Renal pelvis (tissue), 4 donors: Measurements from ENCODE around the gene CLDN3. TPM values are rescaled to one million over a fixed set of nuclear protein-coding genes. Genes with fewer than 3 reads are reported as not detected.
A peak's percentile ranks its signal among the peaks of the same experiment; 100 is the strongest.

Source experiments
- DNase-seq: peaks from one replicate; pipeline ENCODE4 v3.0.0-alpha.2; 2013
- polyA plus RNA-seq, 3 donors: library from polyadenylated mRNA; unstranded; fragments of 120-200 nt; gene quantifications; one replicate each; pipeline ENCODE4 v1.2.1, GENCODE V29; 2013; ENCODE audit not compliant: insufficient read length in 3 of 3

The CLDN3 gene
- polyA plus RNA-seq, 3 donors: 67.0 to 69.6 (median 69.2) TPM

DNA sequence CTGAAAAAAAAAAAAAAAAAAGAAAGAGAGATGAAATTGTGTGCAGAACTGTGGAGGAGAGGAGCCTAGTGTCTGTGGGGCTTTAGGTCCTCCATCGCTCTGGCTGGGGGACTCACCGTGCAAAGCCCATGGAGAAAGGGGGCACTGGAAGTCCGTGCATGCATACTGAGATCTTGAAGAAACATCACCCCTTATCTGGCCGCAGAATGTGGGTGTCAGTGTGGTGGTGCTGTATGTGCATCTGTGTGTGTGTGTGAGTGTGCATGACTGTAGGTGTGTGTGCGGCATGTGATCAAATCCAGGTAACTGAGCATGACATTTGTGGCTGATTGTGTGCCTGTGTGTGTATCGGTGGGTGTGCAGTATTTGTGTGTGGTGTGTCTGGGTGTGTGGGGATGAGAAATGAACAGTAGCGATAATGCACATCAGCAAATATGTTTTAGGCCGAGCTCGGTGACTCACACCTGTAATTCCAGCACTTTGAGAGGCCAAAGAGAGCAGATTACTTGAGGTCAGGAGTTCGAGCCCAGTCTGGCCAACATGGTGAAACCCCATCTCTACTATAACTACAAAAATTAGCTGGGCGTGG lies 8.8 kb upstream of the CLDN3 start:
- DNase-seq: no peak

DNA sequence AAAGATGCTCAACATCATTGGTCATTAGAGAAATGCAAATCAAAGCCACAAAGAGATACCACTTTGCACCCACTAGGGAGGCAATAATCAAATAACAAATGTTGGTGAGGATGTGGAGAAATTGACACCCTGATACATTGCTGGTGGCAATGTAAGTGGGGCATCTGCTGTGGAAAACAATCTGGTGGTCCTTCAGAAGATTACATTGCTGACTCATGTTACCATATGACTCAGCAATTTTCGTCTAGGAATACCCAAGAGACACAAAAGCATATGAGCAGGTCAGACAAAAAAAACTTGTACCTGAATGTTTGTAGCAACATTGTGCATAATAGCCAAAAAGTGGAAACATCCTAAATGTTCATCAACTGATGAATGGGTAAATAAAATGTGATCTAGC lies 4.9 kb upstream of the CLDN3 start:
- no peak for DNase-seq

DNA sequence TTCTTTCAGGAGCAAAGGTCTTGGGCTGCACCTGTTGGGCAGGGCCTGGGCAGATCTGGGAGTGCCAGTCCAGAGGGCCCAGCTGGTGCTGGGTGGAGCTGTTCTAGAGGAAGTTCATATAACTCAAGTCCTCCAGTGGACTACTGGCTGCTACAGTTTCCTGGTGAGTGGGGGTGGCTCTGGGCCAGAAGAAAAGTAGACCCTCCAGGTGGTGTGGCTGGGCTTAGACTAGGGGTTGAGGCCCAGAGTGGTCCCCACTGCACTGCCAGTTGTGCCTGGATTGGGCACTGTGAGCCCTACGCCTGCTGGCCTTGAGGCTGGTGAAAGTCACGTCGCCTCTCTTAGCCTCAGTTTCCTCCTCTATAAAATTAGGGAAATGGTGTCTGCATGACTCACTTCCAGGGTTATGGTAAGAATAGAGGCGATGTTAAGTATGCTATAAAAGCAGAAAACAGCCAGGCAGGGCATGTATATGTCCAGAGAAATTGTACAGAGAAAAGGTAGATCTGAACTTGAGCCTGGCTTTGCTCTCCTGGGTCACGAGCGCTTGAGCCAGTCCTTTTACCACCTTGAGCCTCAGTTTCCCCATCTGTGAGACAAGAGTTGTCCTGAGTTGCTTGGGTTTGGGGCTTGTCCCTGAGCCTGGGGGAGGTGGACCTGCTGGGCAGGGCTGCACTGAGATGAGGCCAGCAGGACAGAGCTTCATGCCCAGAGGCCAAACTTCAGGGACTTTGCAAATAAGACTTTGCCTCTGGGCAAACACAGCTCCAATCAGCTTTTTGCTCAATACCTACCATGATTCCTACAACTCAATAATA lies 3.8 kb upstream of the CLDN3 start:
- no peak for DNase-seq

DNA sequence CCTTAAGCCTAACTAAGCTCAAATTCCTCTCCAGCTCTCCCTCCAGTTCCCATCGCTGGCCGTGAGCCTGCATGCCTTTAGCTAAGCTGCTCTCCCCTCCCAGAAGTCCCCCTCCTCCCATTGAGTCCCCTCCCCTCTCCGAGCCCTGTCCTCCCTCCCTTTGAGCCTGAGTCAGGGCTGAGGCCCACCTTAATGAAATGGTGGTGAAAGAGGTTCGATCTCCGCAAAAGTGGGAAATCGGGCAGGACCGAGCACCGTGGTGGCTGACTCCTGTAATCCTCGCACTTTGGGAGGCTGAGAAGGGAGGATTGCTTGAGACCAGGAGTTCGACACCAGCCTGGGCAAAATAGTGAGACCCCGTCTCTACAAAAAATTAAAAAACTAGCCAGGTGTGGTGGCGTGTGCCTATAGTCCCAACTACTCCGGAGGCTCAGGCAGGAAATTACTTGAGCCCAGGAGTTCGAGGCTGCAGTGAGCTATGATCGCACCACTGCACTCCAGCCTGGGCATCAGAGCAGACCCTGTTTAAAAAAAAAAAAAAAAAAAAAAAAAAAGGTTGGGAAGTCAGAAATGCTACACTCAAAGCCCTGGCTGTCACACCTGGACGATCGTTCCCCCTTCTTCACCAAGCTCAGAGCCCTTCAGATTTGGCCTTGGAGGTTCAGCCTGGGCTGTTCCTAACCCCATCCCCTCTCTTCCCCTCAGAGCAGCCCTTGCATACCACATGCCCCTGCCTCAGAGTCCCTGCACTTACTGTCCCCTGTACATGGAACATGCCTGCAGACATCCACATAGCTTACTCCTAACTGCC lies 995 bp upstream of the CLDN3 start:
- no peak for DNase-seq

DNA sequence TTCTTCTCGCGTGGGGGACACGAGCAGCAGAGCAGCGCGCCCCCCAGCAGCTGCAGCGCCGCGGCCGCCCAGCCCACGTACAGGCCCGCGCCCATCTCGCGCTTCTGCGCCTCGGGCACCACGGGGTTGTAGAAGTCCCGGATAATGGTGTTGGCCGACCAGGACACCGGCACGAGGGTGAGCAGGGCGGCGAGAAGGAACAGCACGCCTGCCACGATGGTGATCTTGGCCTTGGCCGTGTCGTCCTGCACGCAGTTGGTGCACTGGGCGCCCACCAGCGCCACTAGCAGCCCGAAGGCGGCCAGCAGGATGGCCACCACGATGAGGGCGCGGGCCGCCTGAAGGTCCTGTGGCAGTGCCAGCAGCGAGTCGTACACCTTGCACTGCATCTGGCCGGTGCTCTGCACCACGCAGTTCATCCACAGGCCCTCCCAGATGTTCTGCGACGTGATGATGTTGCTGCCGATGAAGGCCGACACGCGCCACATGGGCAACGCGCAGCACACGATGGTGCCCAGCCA lies 529 bp downstream of the CLDN3 start:
- DNase-seq: no peak

DNA sequence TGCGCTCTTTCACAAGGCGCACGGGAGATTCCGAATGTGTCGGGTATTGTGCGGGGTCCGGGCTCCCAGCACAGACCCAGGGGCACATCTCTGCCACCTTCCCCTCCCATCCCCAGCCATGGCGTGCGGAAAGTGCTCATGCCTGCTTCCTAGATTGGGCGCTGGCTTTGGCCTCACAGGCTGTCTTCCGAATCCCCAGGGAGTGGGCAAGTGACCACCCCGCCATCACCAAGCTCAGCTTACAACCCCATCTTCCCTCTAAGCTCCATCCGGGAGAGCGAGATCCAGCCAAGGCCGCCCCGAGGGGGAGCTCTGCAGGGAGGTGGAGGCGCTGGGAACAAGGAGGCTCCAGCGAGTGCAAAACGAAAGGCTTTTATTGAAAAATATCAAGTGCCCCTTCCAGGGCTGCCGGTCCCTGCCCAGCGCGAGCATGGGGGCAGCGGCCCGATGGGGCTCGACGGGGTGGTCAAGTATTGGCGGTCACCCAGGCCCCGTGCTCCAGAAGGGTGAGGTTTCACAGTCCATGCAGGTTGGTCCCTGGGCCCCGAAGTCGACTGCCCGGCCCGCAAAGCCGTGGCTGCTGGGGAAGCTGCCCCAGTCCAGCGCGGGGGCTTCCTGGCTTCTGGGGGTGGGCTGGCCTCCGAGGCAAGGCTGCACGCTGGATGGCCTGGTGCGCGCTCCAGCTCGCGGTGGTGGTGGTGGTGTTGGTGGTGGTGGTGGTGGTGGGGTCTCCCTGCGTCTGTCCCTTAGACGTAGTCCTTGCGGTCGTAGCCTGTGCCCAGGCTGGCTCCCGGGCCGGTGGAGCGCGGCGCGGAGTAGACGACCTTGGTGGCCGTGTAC lies 1.2 kb downstream of the CLDN3 start:
- no peak for DNase-seq

DNA sequence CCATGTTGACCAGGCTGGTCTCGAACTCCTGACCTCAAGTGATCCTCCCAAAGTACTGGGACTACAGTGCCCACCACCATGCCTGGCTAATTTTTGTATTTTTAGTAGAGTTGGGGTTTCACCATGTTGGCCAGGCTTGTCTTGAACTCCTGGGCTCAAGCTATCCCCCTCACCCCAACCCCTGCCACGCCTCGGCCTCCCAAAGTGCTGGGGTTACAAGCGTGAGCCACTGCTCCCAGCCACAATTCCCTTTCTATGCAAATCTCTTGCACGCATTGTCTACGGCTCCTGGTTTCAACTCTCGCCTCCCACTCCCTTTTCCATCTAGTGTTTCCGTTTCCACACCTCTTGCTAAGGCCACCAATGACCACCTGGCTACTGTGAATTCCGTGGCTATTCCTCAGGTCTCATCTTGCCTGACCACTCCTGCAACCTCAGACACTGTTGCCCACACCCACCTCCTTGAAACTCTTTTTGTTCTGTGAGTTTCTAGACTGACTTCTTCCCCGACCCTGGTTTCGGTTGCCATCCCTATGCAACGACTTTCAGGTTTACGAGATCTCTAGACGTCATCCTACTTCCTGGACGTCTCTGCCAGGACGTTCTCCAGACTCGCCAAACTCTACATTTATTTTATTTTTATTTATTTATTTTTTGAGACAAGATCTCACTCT lies 3.4 kb downstream of the CLDN3 start:
- no peak for DNase-seq

DNA sequence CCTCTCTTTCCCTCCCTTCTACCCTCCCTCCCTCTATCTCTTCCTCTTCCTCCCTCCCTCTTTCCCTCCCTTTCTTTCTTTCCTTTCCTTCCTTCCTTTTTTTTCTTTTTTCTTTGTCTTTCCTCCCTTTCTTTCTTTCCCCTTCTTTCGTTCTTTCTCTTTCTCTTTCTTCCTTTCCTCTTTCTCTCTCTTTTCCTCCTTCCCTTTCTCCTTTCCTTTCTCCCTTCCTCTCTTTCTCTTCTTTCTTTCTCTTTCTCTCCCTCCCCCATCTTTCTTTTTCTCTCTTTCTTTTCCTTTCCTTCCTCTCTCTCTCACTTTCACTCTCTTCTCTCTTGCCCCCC lies 7.4 kb downstream of the CLDN3 start:
- no peak for DNase-seq

DNA sequence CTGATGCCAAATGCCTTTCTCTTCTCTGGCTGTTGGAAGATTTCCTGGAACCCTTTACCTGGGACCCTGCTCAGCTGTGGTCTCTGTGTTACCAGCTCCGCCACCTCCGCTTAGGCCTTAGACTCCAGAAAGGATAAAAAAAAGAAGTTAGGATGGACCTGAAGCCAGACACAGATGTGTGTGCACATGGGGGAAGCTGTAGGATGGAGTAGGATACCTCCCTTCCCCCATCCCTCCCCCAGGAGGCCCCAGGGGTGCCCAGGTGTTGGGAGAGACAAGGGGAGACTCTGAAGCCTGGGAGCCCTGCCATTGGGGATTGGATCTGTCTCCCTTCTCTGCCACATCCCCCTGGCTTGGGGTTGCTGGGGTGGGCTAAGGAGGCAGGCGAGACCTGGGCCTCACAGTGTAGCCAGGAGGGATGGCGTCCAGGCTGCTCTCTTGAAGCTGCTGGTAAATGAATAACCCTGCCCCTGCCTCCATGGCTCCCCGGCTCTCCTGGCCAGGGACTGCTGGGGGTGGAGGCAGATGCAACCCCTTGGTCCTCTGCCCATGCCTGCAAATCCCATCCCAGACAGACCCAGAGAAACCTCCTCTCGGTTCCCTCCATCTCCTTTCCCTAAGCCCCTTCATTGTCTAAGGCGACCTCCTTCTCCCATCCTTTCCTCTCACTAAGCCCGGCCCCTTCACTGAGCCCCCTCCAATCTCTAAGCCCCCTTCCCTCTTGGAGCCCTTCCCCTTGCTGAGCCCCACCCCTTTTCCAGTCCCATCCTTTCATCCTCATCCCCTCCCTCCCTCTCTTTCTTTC lies 8.0 kb downstream of the CLDN3 start:
- no peak for DNase-seq

DNA sequence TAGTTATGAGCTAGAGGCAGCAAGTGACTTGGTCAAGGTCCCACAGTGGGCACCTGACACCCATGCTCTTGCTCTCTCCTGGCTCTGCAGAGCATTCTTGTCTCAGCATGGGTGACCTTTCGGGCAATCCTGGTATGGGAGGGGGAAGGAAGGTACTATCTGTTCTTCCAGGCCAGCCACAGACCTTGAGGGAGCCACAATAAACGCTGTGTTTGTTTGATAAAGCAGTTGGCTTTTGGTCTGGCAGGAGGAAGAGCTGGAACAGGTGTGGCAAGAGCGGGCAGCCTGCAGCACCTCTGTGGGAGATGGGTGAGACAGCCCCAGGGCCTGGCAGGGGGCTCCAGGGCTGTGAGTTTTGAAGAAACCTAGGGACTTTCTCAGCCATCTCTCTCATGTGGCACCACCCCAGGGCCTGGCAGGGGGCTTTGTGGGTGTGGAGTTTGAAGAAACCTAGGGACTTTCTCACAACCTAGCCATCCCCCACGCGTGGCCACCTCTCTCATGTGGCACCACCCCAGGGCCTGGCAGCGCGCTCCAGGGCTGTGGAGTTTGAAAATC lies 11.4 kb downstream of the CLDN3 start:
- no peak for DNase-seq

DNA sequence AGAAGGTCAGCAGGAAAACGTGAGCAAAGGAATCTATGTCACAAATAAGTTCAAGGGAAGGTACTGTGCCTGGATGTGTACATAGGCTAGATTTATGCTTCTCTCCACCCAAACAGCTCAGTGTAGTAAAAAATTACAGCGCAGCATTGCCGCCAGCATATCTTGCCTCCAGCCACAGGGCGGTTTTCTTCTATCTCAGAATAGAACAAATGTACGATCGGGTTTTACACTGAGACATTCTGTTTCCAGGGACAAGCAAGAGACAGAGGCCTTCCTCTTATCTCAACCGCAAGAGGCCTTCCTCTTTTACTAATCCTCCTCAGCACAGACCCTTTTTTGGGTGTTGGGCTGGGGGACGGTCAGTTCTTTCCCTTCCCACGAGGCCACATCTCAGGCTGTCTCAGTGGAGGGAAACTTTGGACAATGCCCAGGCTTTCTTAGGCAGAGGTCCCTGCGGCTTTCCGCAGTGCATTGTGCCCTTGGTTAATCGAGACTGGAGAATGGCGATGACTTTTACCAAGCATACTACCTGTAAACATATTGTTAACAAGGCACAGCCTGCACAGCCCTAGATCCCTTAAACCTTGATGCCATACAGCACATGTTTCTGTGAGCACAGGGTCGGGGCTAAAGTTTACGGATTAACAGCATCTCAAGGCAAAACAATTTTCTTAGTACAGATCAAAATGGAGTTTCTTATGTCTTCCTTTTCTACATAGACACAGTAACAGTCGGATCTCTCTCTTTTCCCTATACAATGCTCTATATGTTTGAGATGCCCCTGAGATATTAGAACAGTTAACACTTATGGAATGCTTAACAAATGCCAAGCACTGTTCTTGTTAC lies 19.9 kb downstream of the CLDN3 start:
- no peak for DNase-seq

DNA sequence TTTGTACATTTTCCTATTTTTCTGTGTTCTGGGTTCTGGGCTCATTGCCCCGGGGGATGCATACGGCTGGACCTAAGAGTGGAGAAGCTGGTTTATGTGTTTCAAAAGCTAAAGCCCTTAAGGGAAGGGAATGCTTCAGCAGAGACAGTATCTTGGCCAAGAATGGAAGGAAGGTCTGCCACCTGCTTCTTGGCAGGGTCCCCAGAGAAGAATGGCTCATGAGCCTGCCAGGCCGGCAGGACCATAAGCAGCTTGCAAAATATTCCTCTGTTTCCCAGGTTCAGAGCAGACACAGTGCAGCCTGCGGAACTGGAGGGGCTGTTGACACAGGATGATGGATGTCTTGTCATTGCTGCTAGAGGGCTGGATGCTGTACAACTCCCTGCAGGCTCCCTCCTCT lies 23.7 kb downstream of the CLDN3 start:
- no peak for DNase-seq

DNA sequence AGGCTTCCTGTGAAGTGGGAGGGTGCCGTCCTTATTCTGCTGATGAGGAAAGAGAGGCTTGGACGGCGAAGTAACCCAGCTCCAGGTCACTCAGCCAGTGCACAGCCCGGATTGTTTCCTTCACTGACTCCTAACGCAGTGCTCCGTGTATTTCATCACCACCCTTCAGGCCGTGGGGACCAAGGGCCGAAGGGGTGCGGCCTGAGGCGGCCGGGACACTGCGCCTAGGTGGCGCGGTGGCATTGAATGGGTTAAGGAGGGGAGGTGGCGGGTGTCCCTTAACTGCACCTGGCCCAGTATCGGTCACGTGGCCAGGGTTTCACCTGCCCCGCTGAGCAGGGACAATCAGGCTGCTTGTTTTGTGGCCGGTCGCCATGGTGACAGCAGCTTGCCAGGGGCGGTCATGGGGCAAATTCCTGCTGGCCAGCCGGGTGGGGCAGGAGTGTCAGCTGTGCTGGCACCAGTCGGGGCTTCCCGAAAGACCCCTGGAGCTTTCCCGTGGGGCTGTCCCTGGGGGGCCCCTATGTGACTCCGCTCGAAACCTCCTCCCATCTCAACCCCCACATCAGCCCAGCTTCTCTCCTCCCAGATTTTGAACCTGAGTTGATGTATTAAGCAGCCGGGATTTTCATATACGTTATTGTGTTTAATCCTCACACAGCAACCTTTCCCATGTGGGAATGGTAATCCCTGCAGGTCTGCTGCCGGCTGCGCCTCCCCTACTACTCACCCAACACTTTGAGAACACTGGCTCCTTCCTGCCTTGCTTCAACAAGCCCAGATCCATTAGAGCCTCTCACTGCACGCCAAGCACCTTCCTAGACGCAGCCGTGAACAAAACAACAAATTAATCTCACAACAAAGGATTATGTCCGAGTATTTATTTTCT lies 27.1 kb downstream of the CLDN3 start:
- DNase-seq: peak; percentile 97

DNA sequence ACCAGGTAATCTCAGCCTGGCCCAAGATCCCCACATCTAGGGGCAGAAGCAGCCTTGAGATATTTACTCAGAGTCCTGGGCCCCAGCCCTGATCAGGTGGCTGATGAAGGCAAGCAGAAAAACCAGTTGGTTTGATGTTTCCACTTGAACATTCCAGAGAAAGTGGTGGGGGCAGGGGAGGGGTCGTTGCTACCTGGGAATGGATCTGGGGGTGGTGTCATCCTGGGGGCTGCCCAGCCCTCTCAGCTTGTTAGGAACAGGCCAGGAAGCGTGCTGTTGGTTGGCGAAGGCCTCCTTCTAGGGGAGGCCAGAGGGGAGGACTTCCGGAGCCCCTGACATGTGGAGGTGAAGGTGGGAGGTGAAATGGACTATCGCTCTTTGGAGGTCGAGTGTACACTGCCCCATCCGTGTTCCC lies 27.7 kb downstream of the CLDN3 start:
- peak; percentile 79 for DNase-seq

DNA sequence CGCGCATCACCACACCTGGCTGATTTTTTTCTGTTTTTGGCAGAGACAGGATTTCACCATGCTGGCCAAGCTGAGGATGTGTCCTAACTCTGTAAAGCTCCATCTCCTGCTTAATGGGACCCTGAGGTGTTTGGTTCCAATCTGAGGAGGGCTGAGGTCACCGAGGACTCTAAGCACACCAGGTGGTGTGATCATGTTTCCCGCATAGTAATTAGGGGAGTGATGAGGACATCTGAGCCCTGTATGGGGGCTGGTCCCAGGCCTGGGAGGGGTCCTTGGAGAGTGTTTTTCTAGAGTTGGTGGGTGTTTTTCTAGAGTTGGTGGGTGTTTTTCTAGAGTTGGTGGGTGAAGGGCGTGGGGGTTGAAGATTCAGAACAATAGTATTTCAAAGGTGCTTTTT lies 28.5 kb downstream of the CLDN3 start:
- no peak for DNase-seq

DNA sequence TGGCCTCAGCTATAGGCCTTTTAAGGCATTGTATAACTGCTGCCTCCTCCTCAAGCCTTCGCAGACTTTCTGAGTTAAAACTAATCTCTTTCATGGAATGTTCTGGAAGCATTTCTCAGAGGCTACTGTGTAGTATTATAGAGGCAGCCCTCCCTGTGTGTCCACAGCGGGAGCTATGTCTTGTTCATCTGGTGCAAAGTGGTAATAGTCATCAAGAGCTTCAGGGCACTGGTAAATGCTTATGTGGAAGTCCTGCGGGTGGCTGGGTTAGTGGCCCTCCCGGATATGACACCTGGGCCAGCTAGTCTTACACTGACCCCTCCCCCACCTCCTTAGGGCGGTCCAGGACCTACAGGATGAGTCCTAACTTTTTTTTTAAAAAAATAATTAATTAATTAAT lies 29.3 kb downstream of the CLDN3 start:
- DNase-seq: no peak

DNA sequence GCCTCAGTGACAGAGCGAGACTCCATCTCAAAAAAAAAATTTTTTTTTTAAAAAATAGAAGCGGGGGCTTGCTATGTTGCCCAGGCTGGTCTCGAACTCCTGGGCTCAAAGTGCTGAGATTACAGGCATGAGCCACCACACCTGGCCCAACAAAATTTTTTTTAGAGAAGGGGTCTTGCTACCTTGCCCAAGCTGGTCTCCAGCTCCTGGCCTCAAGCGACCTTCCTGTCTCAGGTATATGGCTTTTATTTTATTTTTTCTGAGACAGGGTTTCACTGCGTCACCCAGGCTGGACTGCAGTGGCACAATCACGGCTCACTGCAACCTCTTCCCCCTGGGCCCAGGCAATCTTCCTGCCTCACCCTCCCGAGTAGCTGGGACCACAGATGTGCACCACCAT lies 29.9 kb downstream of the CLDN3 start:
- no peak for DNase-seq

DNA sequence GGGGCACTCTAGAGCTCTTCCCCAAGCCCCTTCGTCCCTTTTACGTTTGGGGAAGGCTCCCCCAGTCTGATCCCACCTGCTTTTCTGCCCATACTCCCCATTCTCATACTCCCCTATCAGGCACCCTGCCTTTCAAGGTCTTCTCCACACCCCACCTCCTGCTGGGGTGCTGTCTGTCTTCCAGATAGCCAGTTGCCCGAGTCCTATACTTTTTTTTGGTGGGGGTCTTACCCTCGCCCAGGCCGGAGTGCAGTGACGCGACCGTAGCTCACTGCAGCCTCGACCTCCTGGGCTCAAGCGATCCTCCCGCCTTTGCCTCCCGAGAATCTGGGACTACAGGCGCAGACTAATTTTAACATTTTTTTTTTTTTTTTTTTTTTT lies 30.7 kb downstream of the CLDN3 start:
- DNase-seq: no peak
